IgD-negative memory B cell (primary cell): ENCODE data around the gene GRK5. TPM values are rescaled to one million over a fixed set of nuclear protein-coding genes. Genes with fewer than 3 reads are reported as not detected.

Experiments
- H3K27ac Mint-ChIP-seq, 3 donors: one replicate each; pipeline ENCODE4 v1.8.0; 2020 to 2022; ENCODE audit warnings: mild to moderate bottlenecking in 3 of 3, mixed read lengths in 3 of 3, moderate library complexity in 1 of 3
- H3K27me3 Mint-ChIP-seq: one replicate; pipeline ENCODE4 v1.8.0; 2021; ENCODE audit warnings: mixed read lengths
- H3K36me3 Mint-ChIP-seq: one replicate; pipeline ENCODE4 v1.8.0; 2020; ENCODE audit warnings: mild to moderate bottlenecking, mixed read lengths
- H3K4me1 Mint-ChIP-seq, 3 donors: one replicate each; pipeline ENCODE4 v1.8.0; 2020 to 2022; ENCODE audit warnings: mixed read lengths in 3 of 3, mild to moderate bottlenecking in 1 of 3
- H3K4me3 Mint-ChIP-seq, 4 donors: one replicate each; pipeline ENCODE4 v1.8.0; 2020 to 2022; ENCODE audit warnings: mild to moderate bottlenecking in 4 of 4, mixed read lengths in 4 of 4, moderate library complexity in 3 of 4
- H3K9me3 Mint-ChIP-seq, 3 donors: one replicate each; pipeline ENCODE4 v1.8.0; 2020 to 2021; ENCODE audit warnings: mixed read lengths in 3 of 3, mild to moderate bottlenecking in 1 of 3
- polyA plus RNA-seq: library from polyadenylated mRNA; unstranded; fragments of 300-500 nt; fragmentation: Illumina TruSeq; gene quantifications from one replicate; pipeline ENCODE4 v1.2.3, GENCODE V29; 2021

The GRK5 gene
- polyA plus RNA-seq, 1 donor from 2014 or later = 18.1 TPM

- H3K4me1 Mint-ChIP-seq = peaks cover 26 to 38% (median 33%) of the 10 kb centered on the region in 3 donors
- peaks cover 0 to 8% (median 2%) of the 10 kb centered on the region in 3 donors for H3K9me3 Mint-ChIP-seq
- H3K4me3 Mint-ChIP-seq = peak overlapping the region in 1 of 4 donors; percentile 74
- H3K27me3 Mint-ChIP-seq = no peaks in the 10 kb centered on the region
- peaks cover 19% of the 10 kb centered on the region for H3K36me3 Mint-ChIP-seq
- H3K27ac Mint-ChIP-seq = peak overlapping the region in 1 of 3 donors; percentile 40
These were observed 168.4 kb downstream of the GRK5 start for GRCh38 chr10:119375574-119376272.

DNA sequence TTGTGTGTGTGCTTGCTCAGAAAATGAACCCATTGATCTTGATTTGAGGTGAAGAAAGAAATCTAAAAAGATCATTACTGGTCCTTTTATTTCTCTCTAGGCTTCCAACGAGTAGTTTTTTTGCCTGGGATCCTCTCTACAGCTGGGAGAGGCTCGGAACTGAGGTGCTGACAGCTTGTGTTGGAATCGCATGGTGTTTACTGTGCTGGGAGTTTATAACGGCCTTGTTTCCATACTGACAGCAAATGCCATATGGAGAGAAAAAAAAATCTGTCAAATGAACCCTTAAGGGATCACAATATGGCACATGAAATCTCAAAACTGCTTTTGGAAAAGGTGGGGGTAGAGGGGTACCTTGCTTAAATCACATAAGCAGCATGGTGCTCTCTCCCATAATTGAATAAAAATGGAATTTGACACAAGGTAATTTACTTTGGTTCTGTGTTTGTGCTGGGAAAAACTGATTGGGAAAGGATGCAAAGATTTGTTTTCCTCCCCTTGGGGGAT, 170.1 kb downstream of the GRK5 start:
- peaks cover 19% of the 10 kb centered on the region for H3K36me3 Mint-ChIP-seq
- H3K4me3 Mint-ChIP-seq = no peak overlapping the region
- H3K27ac Mint-ChIP-seq = peak overlapping the region in 1 of 3 donors; percentile 27
- H3K4me1 Mint-ChIP-seq = peaks cover 23 to 35% (median 27%) of the 10 kb centered on the region in 3 donors
- peaks cover 0 to 8% (median 2%) of the 10 kb centered on the region in 3 donors for H3K9me3 Mint-ChIP-seq
- H3K27me3 Mint-ChIP-seq = no peaks in the 10 kb centered on the region

DNA sequence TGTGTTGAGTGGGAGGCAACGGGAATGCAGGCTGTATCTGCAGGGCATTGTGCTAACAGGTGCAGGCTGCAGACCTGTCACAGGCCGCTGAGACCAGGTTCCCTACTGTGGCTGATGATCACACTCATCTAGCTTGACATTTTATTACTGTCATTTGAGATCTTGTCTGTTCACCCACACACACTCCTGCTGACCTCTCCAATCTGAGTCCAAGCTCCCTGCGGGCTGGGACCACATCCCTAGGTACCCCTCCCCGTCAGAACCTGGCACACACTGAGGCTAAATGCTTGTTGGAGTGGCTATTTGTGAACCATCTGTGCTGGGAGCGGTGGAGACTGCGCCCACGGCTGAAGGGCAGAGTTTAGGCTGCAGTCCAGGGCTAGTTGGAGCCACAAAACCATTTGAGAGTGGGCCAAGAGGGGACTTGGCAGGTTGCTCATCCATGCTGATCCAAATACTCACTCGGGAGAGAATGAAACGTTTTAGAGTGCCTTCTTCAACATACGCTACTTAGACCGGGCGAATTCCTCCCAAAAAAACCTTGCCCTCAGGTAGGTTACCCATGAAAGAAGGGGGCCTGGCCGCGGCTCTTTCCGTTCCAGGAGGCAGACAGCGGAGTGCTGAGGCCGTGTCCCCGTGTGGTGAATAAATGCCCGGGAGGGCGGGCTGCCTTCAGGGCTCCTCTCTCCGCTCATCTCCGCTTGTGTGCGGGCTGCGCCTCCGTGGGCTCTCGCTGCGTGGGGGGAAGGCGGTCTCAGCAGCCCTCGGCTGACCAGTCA, 170.8 kb downstream of the GRK5 start:
- peaks cover 0 to 4% (median 0%) of the 10 kb centered on the region in 3 donors for H3K9me3 Mint-ChIP-seq
- peaks cover 18 to 34% (median 23%) of the 10 kb centered on the region in 3 donors for H3K4me1 Mint-ChIP-seq
- no peak overlapping the region for H3K27ac Mint-ChIP-seq
- H3K36me3 Mint-ChIP-seq = peaks cover 21% of the 10 kb centered on the region
- no peaks in the 10 kb centered on the region for H3K27me3 Mint-ChIP-seq
- no peak overlapping the region for H3K4me3 Mint-ChIP-seq

GRCh38 chr10:119378737-119379067, 171.3 kb downstream of the GRK5 start:
- peaks cover 15% of the 10 kb centered on the region for H3K36me3 Mint-ChIP-seq
- no peaks in the 10 kb centered on the region for H3K9me3 Mint-ChIP-seq
- peaks cover 18 to 33% (median 20%) of the 10 kb centered on the region in 3 donors for H3K4me1 Mint-ChIP-seq
- H3K27me3 Mint-ChIP-seq = no peaks in the 10 kb centered on the region
- peak overlapping the region in 1 of 3 donors; percentile 67 for H3K27ac Mint-ChIP-seq
- no peak overlapping the region for H3K4me3 Mint-ChIP-seq

DNA sequence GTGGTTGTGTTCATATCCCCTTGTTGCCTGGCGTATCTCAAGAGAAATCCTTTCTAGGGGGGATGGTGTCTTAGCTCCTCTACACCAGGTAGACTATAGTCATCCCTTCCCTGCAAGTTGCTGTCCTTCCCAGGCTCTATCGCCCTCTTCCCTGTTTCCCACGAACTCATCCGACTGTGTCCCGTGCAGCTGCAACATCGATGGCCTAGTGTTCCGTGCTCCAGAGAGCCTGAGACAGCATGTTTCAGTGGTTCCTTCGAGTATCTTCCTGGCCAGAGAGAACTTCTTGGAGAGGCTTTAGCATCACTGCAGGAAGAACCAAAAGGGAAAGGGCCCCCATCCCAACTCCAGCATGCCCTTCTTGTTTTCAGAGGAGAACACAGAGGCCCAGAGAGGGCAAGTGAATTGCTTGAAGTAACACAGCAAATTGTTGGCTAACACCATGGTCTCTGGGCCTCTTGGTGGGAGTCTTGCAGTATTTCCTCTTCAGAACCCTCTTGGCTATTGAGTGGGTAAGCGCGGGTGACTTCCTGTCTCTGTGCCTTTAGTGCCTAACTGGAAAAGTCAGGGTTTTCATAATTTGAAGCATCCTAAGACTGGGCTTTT, 172.2 kb downstream of the GRK5 start:
- H3K27ac Mint-ChIP-seq = no peak overlapping the region

GRCh38 chr10:119383174-119383856, 175.9 kb downstream of the GRK5 start:
- peaks cover 8 to 17% (median 11%) of the 10 kb centered on the region in 3 donors for H3K4me1 Mint-ChIP-seq
- H3K27me3 Mint-ChIP-seq = no peaks in the 10 kb centered on the region

More for the DNA sequence above, 172.2 kb downstream of the GRK5 start:
- H3K36me3 Mint-ChIP-seq = peaks cover 17% of the 10 kb centered on the region
- H3K9me3 Mint-ChIP-seq = no peaks in the 10 kb centered on the region
- peaks cover 12 to 28% (median 14%) of the 10 kb centered on the region in 3 donors for H3K4me1 Mint-ChIP-seq
- no peaks in the 10 kb centered on the region for H3K27me3 Mint-ChIP-seq
- H3K4me3 Mint-ChIP-seq = no peak overlapping the region

GRCh38 chr10:119384127-119384526, 176.8 kb downstream of the GRK5 start:
- peak overlapping the region in 1 of 4 donors; percentile 70 for H3K4me3 Mint-ChIP-seq

More at GRCh38 chr10:119383174-119383856, 175.9 kb downstream of the GRK5 start:
- Mint-ChIP-seq H3K4me3 (no peak overlapping the region), H3K9me3 (no peaks in the 10 kb centered on the region), H3K27ac (no peak overlapping the region), H3K36me3 (peaks cover 15% of the 10 kb centered on the region)

DNA sequence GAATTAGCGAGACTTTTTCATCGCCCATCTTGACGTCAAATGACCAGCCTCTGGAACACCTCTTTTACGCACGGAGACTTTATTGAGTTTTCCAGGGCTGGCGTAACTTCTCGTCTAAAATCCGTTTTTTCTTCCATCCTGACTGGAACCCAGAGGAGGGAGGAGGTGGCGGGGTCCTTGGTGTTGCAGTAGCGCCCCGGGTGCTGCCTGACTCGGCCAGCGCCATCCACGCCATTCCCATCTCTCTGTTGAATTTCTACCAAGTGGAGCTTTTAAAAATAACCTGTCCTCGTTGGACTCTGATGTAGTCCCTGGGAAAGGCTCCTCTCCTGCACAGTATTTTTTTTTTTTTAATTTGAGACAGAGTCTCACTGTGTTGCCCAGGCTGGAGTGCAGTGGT, 179.3 kb downstream of the GRK5 start:
- Mint-ChIP-seq H3K27me3 (no peaks in the 10 kb centered on the region), H3K36me3 (peaks cover 11% of the 10 kb centered on the region), H3K4me3 (no peak overlapping the region), H3K9me3 (no peaks in the 10 kb centered on the region), H3K4me1 (peaks cover 14 to 17% (median 17%) of the 10 kb centered on the region in 3 donors), H3K27ac (peak overlapping the region in 1 of 3 donors; percentile 90)

More at GRCh38 chr10:119384127-119384526, 176.8 kb downstream of the GRK5 start:
- H3K27me3 Mint-ChIP-seq = no peaks in the 10 kb centered on the region
- no peaks in the 10 kb centered on the region for H3K9me3 Mint-ChIP-seq
- H3K27ac Mint-ChIP-seq = no peak overlapping the region
- peaks cover 13% of the 10 kb centered on the region for H3K36me3 Mint-ChIP-seq
- peaks cover 11 to 17% (median 12%) of the 10 kb centered on the region in 3 donors for H3K4me1 Mint-ChIP-seq

DNA sequence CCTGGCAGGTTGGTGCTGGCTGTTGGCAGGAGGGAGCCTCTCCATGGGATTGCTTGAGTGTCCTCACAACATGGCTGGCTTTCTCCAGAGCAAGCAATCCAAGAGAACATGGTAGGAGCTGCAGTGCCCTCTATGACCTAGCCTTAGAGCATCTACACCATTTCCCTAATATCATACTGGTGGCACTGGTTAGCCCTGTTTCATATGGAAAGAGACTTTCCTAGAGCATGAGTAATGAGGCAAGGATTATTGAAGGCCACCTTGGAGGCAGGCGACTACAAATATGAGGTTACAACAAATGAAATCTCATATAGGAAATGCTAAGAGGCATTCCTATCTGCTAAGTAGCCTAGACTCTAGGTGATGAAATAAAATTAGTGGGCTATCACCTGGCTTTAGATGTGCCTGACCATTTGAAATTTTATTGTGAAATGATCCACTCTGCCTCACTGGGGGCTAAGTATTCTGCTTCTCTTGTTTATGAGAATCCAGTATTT, 181.5 kb downstream of the GRK5 start:
- Mint-ChIP-seq H3K4me1 (peaks cover 12 to 15% (median 13%) of the 10 kb centered on the region in 3 donors), H3K36me3 (peaks cover 9% of the 10 kb centered on the region), H3K4me3 (no peak overlapping the region), H3K27ac (peak overlapping the region in 1 of 3 donors; percentile 36), H3K9me3 (no peaks in the 10 kb centered on the region), H3K27me3 (no peaks in the 10 kb centered on the region)

DNA sequence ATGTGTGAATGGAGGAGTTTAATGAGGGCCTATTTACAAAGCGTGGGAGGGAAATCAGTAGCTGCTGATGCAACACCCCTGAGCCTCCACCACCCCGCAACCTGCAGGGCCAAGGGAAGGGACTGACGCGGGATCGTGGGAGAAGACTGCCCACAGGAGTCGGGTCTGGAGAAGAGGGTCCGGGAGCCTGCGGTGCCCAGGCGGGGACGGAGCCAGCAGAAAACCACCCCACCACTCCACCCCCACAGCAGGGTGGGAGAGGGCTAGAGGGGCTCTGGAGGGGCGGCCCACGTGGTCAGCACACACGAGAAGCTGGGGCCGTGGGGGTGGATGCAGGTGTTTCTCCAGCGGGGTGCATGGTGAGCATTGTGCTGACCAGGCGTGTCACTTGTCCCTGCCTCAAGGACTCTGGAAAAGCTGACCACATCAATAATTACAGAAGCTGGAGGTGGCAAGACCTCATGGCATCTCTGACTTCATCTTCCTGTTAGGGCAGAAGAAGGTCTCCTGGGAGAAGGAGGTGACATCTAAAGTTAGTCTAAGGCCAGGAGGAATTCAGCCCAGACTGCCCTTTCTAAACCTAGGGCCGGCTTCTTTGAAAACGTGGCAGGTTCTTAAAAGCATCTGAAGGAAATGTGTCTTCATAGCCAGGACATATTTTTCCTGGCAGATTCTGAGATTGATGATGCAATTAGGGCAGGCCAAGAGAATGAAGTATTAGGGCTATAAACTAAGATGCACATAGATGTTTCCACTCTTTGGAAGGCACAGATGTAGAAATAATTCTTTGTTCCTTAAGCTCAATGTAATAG, 184.3 kb downstream of the GRK5 start:
- Mint-ChIP-seq H3K27ac (peak overlapping the region in 2 of 3 donors; percentile 14 to 64), H3K4me3 (no peak overlapping the region), H3K27me3 (no peaks in the 10 kb centered on the region), H3K9me3 (no peaks in the 10 kb centered on the region), H3K36me3 (peaks cover 4% of the 10 kb centered on the region), H3K4me1 (peaks cover 30 to 33% (median 30%) of the 10 kb centered on the region in 3 donors)

GRCh38 chr10:119393019-119393418, 185.6 kb downstream of the GRK5 start:
- peaks cover 5% of the 10 kb centered on the region for H3K36me3 Mint-ChIP-seq
- no peaks in the 10 kb centered on the region for H3K27me3 Mint-ChIP-seq
- H3K27ac Mint-ChIP-seq = no peak overlapping the region
- no peaks in the 10 kb centered on the region for H3K9me3 Mint-ChIP-seq
- H3K4me1 Mint-ChIP-seq = peaks cover 30 to 36% (median 31%) of the 10 kb centered on the region in 3 donors
- H3K4me3 Mint-ChIP-seq = no peak overlapping the region

- H3K27me3 Mint-ChIP-seq = no peaks in the 10 kb centered on the region
- H3K4me1 Mint-ChIP-seq = peaks cover 30 to 36% (median 31%) of the 10 kb centered on the region in 3 donors
- peak overlapping the region in 1 of 4 donors; percentile 89 for H3K4me3 Mint-ChIP-seq
- no peaks in the 10 kb centered on the region for H3K9me3 Mint-ChIP-seq
- peaks cover 5% of the 10 kb centered on the region for H3K36me3 Mint-ChIP-seq
- peak overlapping the region in 1 of 3 donors; percentile 56 for H3K27ac Mint-ChIP-seq
These were observed 186.1 kb downstream of the GRK5 start for GRCh38 chr10:119393421-119393820.

GRCh38 chr10:119393845-119394244, 186.5 kb downstream of the GRK5 start:
- Mint-ChIP-seq H3K4me3 (peak overlapping the region in 2 of 4 donors; percentile 41 to 89), H3K27ac (peak overlapping the region in 2 of 3 donors; percentile 56 to 97), H3K27me3 (no peaks in the 10 kb centered on the region), H3K4me1 (peaks cover 27 to 36% (median 31%) of the 10 kb centered on the region in 3 donors), H3K36me3 (peaks cover 5% of the 10 kb centered on the region), H3K9me3 (no peaks in the 10 kb centered on the region)
